Measurements from ENCODE around the gene DARS1.
"Not testable (repeated sequence)": the region's sequence is repeated elsewhere in the genome, so short reads cannot be mapped to it uniquely, and the experiment has no call there.

DNA sequence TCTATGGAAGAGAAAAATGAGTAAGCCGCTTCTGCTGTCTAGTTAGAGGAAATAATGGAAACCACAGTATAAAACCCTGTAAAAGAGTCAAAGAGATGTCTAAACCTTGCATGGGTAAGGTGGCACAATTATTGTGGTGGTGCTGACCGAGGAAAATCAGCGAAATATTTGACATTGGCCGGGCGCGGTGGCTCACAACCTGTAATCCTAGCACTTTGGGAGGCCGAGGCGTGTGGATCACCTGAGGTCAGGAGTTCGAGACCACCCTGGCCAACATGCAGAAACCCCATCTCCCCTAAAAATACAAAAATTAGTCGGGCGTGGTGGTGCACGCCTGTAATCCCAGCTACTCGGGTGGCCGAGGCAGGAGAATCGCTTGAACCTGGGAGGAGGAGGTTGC, 108.7 kb downstream of the DARS1 start:
- not testable (repeated sequence) for TF ChIP-seq POLR2A (IDR thresholded peaks at IDR 0.05); CTCF (IDR thresholded peaks at IDR 0.05 in 8 of 11, conservative IDR thresholded peaks at IDR 0.05 in 3 of 11); POLR2AphosphoS5 (IDR thresholded peaks at IDR 0.05)
